K562 (cell line): ENCODE results near the gene ASMTL. TPM values are rescaled to one million over a fixed set of nuclear protein-coding genes. Genes with fewer than 3 reads are reported as not detected.
A peak's percentile ranks its signal among the peaks of the same experiment; 100 is the strongest.

Experiments
- ATAC-seq: fragments of 200-7000 bp; cut with Tn5 transposase; 3 replicates; pipeline ENCODE4 v1.9.1; 2020; ENCODE audit warnings: moderate library complexity
- BruUV-seq: library from RNA; stranded (reverse); fragments of 400-500 nt; replicated peaks from 2 replicates; lab custom pipeline; 2021; lab: Mats Ljungman, UMichigan
- CTCF ChIA-PET: fragments of 300-600 bp; formaldehyde crosslinking; extraction: SDS; loops from one replicate; lab custom pipeline; 2021; ENCODE audit warnings: low intra/inter-chr PET ratio; lab: Yijun Ruan, JAX
- POLR2A ChIA-PET: fragments of 300-600, 350-650 bp; sonication (Branson Sonifier 250); formaldehyde crosslinking; extraction: SDS; loops from one replicate; lab custom pipeline; 2021; ENCODE audit warnings: antibody characterized with exemption, inconsistent platforms; lab: Yijun Ruan, JAX
- DNase-seq, 4 experiments: peaks; one replicate each; pipeline versions ENCODE4 v3.0.0 to v3.0.0-alpha.2; 2011 to 2018; ENCODE audit warnings: low spot score in 3 of 4, mixed read lengths in 3 of 4; ENCODE audit errors: extremely low read depth in 1 of 4
- FAIRE-seq: peaks from 2 replicates; lab custom pipeline; 2011; peaks lifted over from hg19 to GRCh38; lab: Jason Lieb, UNC
- H2AFZ ChIP-seq: 2 replicates; pipeline ENCODE4 v1.6.0; 2011; ENCODE audit warnings: low read depth, low read length, control low read depth, inconsistent platforms
- H3K27ac ChIP-seq: fragments of 200-600 bp; 3 replicates; pipeline ENCODE4 v1.8.0; 2011; ENCODE audit warnings: low read depth, mild to moderate bottlenecking, control low read depth, inconsistent platforms, low read length, moderate library complexity, mixed read lengths; ENCODE audit errors: extremely low read depth
- H3K27me3 ChIP-seq, 2 experiments: fragments of 300-600 bp in 1 of 2; 2 replicates in 1 of 2; 3 replicates in 1 of 2; pipeline versions ENCODE4 v1.6.0 to v1.8.0; 2011; ENCODE audit warnings: inconsistent platforms in 2 of 2, low read length in 2 of 2, mild to moderate bottlenecking in 1 of 2, mixed read lengths in 1 of 2, moderate library complexity in 1 of 2; ENCODE audit not compliant: control insufficient read depth in 2 of 2, insufficient read depth in 2 of 2
- H3K36me3 ChIP-seq: fragments of 300-600 bp; 3 replicates; pipeline ENCODE4 v1.8.0; 2011; ENCODE audit warnings: mild to moderate bottlenecking, low read length, inconsistent platforms; ENCODE audit not compliant: control insufficient read depth, insufficient read depth
- H3K4me1 ChIP-seq, 2 experiments: fragments of 200-600 bp in 1 of 2; replicated peaks in 1 of 2; 2 replicates in 1 of 2; 3 replicates in 1 of 2; pipeline versions ENCODE4 v1.5.1 to v1.8.0; 2011; ENCODE audit warnings: inconsistent platforms in 2 of 2, low read length in 2 of 2, mild to moderate bottlenecking in 1 of 2, mixed read lengths in 1 of 2, moderate library complexity in 1 of 2; ENCODE audit not compliant: control insufficient read depth in 2 of 2, insufficient read depth in 2 of 2
- H3K4me2 ChIP-seq: 2 replicates; pipeline ENCODE4 v1.6.1; 2011; ENCODE audit warnings: low read length, control low read depth, inconsistent platforms, mixed read lengths; ENCODE audit not compliant: insufficient read depth
- H3K4me3 ChIP-seq: fragments of 200-600 bp; sonication (generic), shearing (Covaris generic); 2 replicates; pipeline ENCODE4 v1.5.1; 2016; ENCODE audit warnings: control low read depth, inconsistent platforms
- H3K79me2 ChIP-seq: fragments of 200-600 bp; 3 replicates; pipeline ENCODE4 v1.8.0; 2011; ENCODE audit warnings: low read length, inconsistent platforms; ENCODE audit not compliant: control insufficient read depth, insufficient read depth
- H3K9ac ChIP-seq, 2 experiments: 2 replicates each; pipeline versions ENCODE4 v1.6.0 to v1.6.1; 2011; ENCODE audit warnings: low read depth in 2 of 2, low read length in 2 of 2, control low read depth in 1 of 2, inconsistent platforms in 1 of 2, mild to moderate bottlenecking in 1 of 2, mixed read lengths in 1 of 2; ENCODE audit not compliant: insufficient read depth in 1 of 2
- H3K9me1 ChIP-seq: one replicate; pipeline ENCODE4 v1.6.0; 2011; ENCODE audit warnings: inconsistent platforms, mild to moderate bottlenecking, low read length, moderate library complexity; ENCODE audit not compliant: control insufficient read depth, insufficient read depth
- H3K9me3 ChIP-seq: replicated peaks from 2 replicates; pipeline ENCODE4 v1.5.1; 2011; ENCODE audit warnings: low read depth, low read length, inconsistent platforms; ENCODE audit not compliant: control insufficient read depth, insufficient read depth
- H4K20me1 ChIP-seq: replicated peaks from 2 replicates; pipeline ENCODE4 v1.6.1; 2011; ENCODE audit warnings: low read length, inconsistent platforms, mixed read lengths; ENCODE audit not compliant: control insufficient read depth, insufficient read depth
- BCOR ChIP-seq: fragments of 450-650 bp; IDR thresholded peaks from 2 replicates; pipeline ENCODE4 v1.6.1; 2016
- HDAC2 ChIP-seq: fragments of 450-650 bp; IDR thresholded peaks from 2 replicates; pipeline ENCODE4 v1.6.1; 2016; ENCODE audit warnings: mild to moderate bottlenecking
- POLR2H ChIP-seq: IDR thresholded peaks from 2 replicates; pipeline ENCODE4 v1.6.1; 2016; ENCODE audit warnings: missing genetic modification characterization, low read depth, mild to moderate bottlenecking, control low read depth, missing compliant biosample characterization, moderate library complexity
- SMARCA5 ChIP-seq: fragments of 450-650 bp; IDR thresholded peaks from 2 replicates; pipeline ENCODE4 v1.6.1; 2016
- ZFP36 ChIP-seq: fragments of 150-350 bp; IDR thresholded peaks from 2 replicates; pipeline ENCODE4 v1.6.1; 2018; ENCODE audit warnings: low read length, low read depth; ENCODE audit not compliant: partially characterized antibody
- ZNF121 ChIP-seq: sonication (generic); formaldehyde crosslinking; conservative IDR thresholded peaks from 2 replicates; pipeline ENCODE4 v1.8.0; 2022; ENCODE audit warnings: missing genetic modification reagents
- ZNF184 ChIP-seq: sonication (generic); formaldehyde crosslinking; IDR thresholded peaks from 2 replicates; pipeline ENCODE4 v1.5.0; 2020; ENCODE audit warnings: missing genetic modification reagents
- WGBS: fragments of 100-300 bp; shearing (Covaris generic); methylation state at CpG from one replicate; pipeline ENCODE4 v1.1.6; 2016; ENCODE audit warnings: low coverage, mixed read lengths; ENCODE audit not compliant: insufficient coverage; ENCODE audit errors: missing lambda C conversion rate; 5-methylcytosine and 5-hydroxymethylcytosine counted together
- in situ Hi-C: fragments of 300-500 bp; cut with MboI; formaldehyde crosslinking; loops from 4 replicates; pipeline ENCODE4 v1.15.0; 2018; ENCODE audit warnings: inconsistent platforms, mixed read lengths
- intact Hi-C: fragments of 100-400 bp; cut with micrococcal nuclease; formaldehyde crosslinking; loops from 2 replicates; pipeline ENCODE4 v1.14.2; 2022
- polyA plus RNA-seq, 8 experiments: library from polyadenylated mRNA; depleted of rRNA in 4 of 8; stranded (reverse) in 5 of 8; unstranded in 3 of 8; fragments of >200 nt; fragmentation: Nextera tagmentation in 2 of 8; fragmentation: Illumina TruSeq in 1 of 8; extraction: Ambion mirVana in 2 of 8; extraction: Trizol in 1 of 8; gene quantifications; 2 replicates each; pipeline versions ENCODE4 v1.2.1 to v1.2.3, GENCODE V29; 2011 to 2014; ENCODE audit warnings: inconsistent platforms in 1 of 8, missing spikeins in 1 of 8
- total RNA-seq, 7 experiments: library from RNA; depleted of rRNA in 6 of 7; stranded (reverse); fragments of >200 nt in 6 of 7; fragmentation: Illumina TruSeq in 2 of 7; extraction: Trizol in 2 of 7; gene quantifications; 2 replicates each; pipeline versions ENCODE4 v1.2.1 to v1.2.3, GENCODE V29; 2011 to 2021; ENCODE audit warnings: low replicate concordance in 1 of 7

Gene ASMTL
- total and polyA plus RNA-seq, 9 of the 15 experiments (the other 6 are each of a cell fraction or from before 2014, with no cell fraction given): 0.56 to 20.6 (median 7.6) TPM

GRCh38 chrX:1500701-1501624, 48.3 kb upstream of the ASMTL start:
- BruUV-seq: no TSS peak
- intact Hi-C loops: no loop called here
- no peak for FAIRE-seq
- DNase-seq: no peak
- no peaks in the 10 kb centered on the region for H4K20me1 ChIP-seq
- no peaks in the 10 kb centered on the region for H3K9me1 ChIP-seq
- no peak for ATAC-seq
- H3K4me2 ChIP-seq: no peak overlapping the region
- POLR2A ChIA-PET: no interaction called here
- CTCF ChIA-PET: no interaction called here
- H3K27ac ChIP-seq: no peak overlapping the region
- 75% methylated on average over 19 of the region's 23 CpGs for WGBS
- H3K79me2 ChIP-seq: no peaks in the 10 kb centered on the region
- no peak overlapping the region for H3K4me3 ChIP-seq
- H3K4me1 ChIP-seq: peaks cover 6 to 20% of the 10 kb centered on the region in 2 experiments
- H3K9me3 ChIP-seq: no peaks in the 10 kb centered on the region
- H2AFZ ChIP-seq: no peak overlapping the region
- H3K36me3 ChIP-seq: no peaks in the 10 kb centered on the region
- in situ Hi-C loops: no loop called here
- TF ChIP-seq HDAC2 (peak; percentile 50; the same call in 1 of the 2 replicates), ZNF121 (CRISPR knock-in tag) (peak; percentile 94), POLR2H (tag) (no peak), ZNF184 (CRISPR knock-in tag) (no peak), BCOR (peak; percentile 91), ZFP36 (no peak), SMARCA5 (0 out of 2 replicates have a peak, but pooled peaks have one; percentile 24)
- TF ChIP-seq, all 486 proteins: peak for 4
- Histone ChIP-seq H3K9ac (no peak overlapping the region), H3K27me3 (no peaks in the 10 kb centered on the region)
